ENCODE results near the gene ZNF718.

The ZNF718 gene

DNA sequence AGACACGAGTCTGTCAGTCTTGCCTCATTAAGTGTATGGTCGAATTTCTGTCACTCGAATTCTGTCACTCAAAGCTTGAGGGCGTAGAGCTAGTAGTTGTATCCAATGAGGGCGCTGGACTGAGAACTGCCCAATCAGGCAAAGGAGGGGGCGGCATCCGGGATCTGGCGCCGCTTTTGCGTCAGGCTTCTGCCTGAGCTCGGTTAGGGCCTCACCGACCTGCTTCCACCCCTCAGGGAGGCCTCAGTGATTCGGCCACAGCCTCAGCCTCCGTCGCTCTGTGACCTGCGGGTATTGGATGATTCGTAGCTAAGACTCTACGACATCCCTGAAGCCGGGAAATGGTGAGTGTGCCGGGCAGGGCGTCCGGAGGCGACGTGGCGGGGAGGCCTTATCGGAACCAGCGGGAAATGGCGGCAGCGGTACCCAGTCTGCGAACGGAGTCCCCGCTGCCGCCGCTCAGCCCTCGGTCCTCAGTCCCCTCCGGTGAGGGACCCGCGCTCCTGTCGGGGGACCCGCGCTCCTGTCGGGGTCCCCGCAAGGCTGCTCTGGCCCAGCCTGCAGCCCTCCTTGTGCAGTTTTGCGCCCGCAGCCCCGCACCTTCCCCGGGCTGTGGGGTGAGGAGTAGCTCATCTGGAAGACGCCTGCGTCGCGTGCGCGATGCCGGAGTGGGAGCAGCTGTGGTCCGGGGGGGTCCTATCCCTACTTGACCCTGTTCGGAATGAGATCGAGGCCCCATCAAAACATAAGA, 88.3 kb downstream of the ZNF718 start:
- TF ChIP-seq GATA3 (IDR thresholded peaks at IDR 0.05; ENCODE audit: low read depth, low read length) (no peak), GATA2 (IDR thresholded peaks at IDR 0.05; ENCODE audit: low read depth, low read length) (no peak)
